AG04450 (cell line): ENCODE measurements around the gene LGI1. TPM values are rescaled to one million over a fixed set of nuclear protein-coding genes. Genes with fewer than 3 reads are reported as not detected.

Source experiments
- CTCF ChIA-PET: fragments of 300-600, 350-600 bp; formaldehyde crosslinking; extraction: SDS; loops from one replicate; lab custom pipeline; 2022; ENCODE audit warnings: antibody characterized with exemption, inconsistent platforms; lab: Charles Lee
- POLR2A ChIA-PET: fragments of 350-600 bp; formaldehyde crosslinking; extraction: SDS; loops from one replicate; lab custom pipeline; 2021; ENCODE audit warnings: antibody characterized with exemption, inconsistent platforms; lab: Yijun Ruan, JAX
- DNase-seq: peaks from one replicate; pipeline ENCODE4 v3.0.0-alpha.2; 2011; ENCODE audit warnings: low read depth, low spot score
- H3K27ac ChIP-seq: one replicate; pipeline ENCODE4 v1.5.1; 2012; ENCODE audit warnings: low read depth, low read length, control low read depth
- H3K27me3 ChIP-seq: one replicate; pipeline ENCODE4 v1.6.0; 2012; ENCODE audit warnings: low read length; ENCODE audit not compliant: control insufficient read depth, insufficient read depth
- H3K4me3 ChIP-seq: 2 replicates; pipeline ENCODE4 v1.5.1; 2011; ENCODE audit warnings: mild to moderate bottlenecking, low read depth, low read length, control low read depth
- H3K9me3 ChIP-seq: 2 replicates; pipeline ENCODE4 v1.5.1; 2012; ENCODE audit warnings: low read length; ENCODE audit not compliant: control insufficient read depth, insufficient read depth
- CTCF ChIP-seq: IDR thresholded peaks from 2 replicates; pipeline ENCODE4 v1.5.1; 2011; ENCODE audit warnings: low read depth, low read length, control low read depth, inconsistent platforms
- polyA plus RNA-seq: library from polyadenylated mRNA; depleted of rRNA; stranded (reverse); fragments of >200 nt; gene quantifications from 2 replicates; pipeline ENCODE4 v1.2.3, GENCODE V29; 2011

Gene LGI1
- polyA plus RNA-seq, 1 experiment, result not detected

GRCh38 chr10:93726024-93726423, 31.7 kb upstream of the LGI1 start:
- Histone ChIP-seq H3K9me3 (no peaks in the 10 kb centered on the region), H3K27me3 (peaks cover 13% of the 10 kb centered on the region), H3K27ac (no peak overlapping the region), H3K4me3 (no peak overlapping the region)
- ChIA-PET POLR2A (no interaction called here), CTCF (no interaction called here)
- no peak for DNase-seq
- no peak for TF ChIP-seq CTCF

- no peak for TF ChIP-seq CTCF
- H3K4me3 ChIP-seq, result no peak overlapping the region
- ChIA-PET CTCF (no interaction called here), POLR2A (no interaction called here)
- H3K27me3 ChIP-seq, result no peaks in the 10 kb centered on the region
- no peaks in the 10 kb centered on the region for H3K9me3 ChIP-seq
- H3K27ac ChIP-seq, result no peak overlapping the region
- no peak for DNase-seq
Measured at GRCh38 chr10:93741367-93741766, 16.4 kb upstream of the LGI1 start.

- no peaks in the 10 kb centered on the region for H3K27me3 ChIP-seq
- no peaks in the 10 kb centered on the region for H3K9me3 ChIP-seq
- CTCF ChIA-PET, result no interaction called here
- no peak overlapping the region for H3K4me3 ChIP-seq
- H3K27ac ChIP-seq, result no peak overlapping the region
- DNase-seq, result no peak
- TF ChIP-seq CTCF, result no peak
- POLR2A ChIA-PET, result no interaction called here
Measured at GRCh38 chr10:93742633-93743349, 14.9 kb upstream of the LGI1 start.

- ChIA-PET POLR2A (no interaction called here), CTCF (interaction anchor here (0.9 to 1.6 kb wide), 2 partner anchors 13 to 70 kb away, joined by 3 to 12 read pairs; no protein-coding TSS in a partner anchor)
- peaks cover 3% of the 10 kb centered on the region for H3K27me3 ChIP-seq
- no peak overlapping the region for H3K27ac ChIP-seq
- H3K4me3 ChIP-seq, result no peak overlapping the region
- DNase-seq, result no peak
- H3K9me3 ChIP-seq, result no peaks in the 10 kb centered on the region
- TF ChIP-seq CTCF, result peak; percentile 31; the same call in 1 of the 2 replicates
Measured at GRCh38 chr10:93745408-93746065, 12.2 kb upstream of the LGI1 start.

- H3K27ac ChIP-seq, result no peak overlapping the region
- H3K9me3 ChIP-seq, result no peaks in the 10 kb centered on the region
- ChIA-PET CTCF (interaction anchor here (0.6 kb wide), 1 partner anchor 493 kb away, joined by 3 read pairs; no protein-coding TSS in a partner anchor), POLR2A (interaction anchor here (0.6 kb wide), 1 partner anchor 11 kb away, joined by 3 read pairs; the partner anchor contains the start of gene LGI1)
- TF ChIP-seq CTCF, result 0 out of 2 replicates have a peak, but pooled peaks have one; percentile 3
- H3K27me3 ChIP-seq, result peaks cover 3% of the 10 kb centered on the region
- DNase-seq, result peak; percentile 65
- no peak overlapping the region for H3K4me3 ChIP-seq
Measured at GRCh38 chr10:93746844-93747284, 10.9 kb upstream of the LGI1 start.
